ENCODE measurements around the gene CACYBP.

DNA sequence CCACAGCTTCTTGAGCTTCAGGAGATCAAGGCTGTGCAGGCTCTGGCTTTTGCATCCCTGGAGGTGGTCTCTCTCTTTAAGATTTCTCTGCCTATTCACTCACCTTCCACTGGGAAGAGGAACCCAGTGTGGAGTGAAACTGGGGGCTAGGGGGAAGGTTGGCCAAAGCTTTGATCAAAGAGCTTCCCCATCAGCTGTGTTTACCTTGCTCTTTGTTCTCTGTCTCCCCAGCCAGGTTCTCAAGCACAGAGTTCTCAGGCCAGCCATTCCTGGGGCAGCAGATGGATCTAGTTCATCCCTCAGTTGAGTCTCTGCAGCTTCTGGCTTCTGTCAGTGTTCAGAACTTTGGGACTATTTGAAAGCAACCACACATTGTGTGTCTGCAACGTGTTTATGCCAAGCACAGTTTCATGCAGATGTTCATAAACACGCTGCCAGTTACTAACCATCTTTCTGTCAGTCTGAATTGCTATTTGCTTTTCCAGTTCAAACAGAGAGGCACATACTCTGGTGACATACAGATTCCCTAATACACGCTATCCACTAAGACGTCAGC lies 40.7 kb downstream of the CACYBP start:
- TF ChIP-seq EZH2 (IDR thresholded peaks at IDR 0.05) (no peak), POLR2A (IDR thresholded peaks at IDR 0.05; ENCODE audit: borderline replicate concordance, extremely low read depth, insufficient read depth, insufficient read length) (no peak), POLR2AphosphoS5 (IDR thresholded peaks at IDR 0.05; ENCODE audit: low read depth, low read length) (no peak), CEBPB (IDR thresholded peaks at IDR 0.05; ENCODE audit: low read depth) (no peak), EZH2phosphoT487 (IDR thresholded peaks at IDR 0.05; ENCODE audit: borderline replicate concordance) (no peak), ZFX (IDR thresholded peaks at IDR 0.05) (no peak)
- TF ChIP-seq, protein P1, sequence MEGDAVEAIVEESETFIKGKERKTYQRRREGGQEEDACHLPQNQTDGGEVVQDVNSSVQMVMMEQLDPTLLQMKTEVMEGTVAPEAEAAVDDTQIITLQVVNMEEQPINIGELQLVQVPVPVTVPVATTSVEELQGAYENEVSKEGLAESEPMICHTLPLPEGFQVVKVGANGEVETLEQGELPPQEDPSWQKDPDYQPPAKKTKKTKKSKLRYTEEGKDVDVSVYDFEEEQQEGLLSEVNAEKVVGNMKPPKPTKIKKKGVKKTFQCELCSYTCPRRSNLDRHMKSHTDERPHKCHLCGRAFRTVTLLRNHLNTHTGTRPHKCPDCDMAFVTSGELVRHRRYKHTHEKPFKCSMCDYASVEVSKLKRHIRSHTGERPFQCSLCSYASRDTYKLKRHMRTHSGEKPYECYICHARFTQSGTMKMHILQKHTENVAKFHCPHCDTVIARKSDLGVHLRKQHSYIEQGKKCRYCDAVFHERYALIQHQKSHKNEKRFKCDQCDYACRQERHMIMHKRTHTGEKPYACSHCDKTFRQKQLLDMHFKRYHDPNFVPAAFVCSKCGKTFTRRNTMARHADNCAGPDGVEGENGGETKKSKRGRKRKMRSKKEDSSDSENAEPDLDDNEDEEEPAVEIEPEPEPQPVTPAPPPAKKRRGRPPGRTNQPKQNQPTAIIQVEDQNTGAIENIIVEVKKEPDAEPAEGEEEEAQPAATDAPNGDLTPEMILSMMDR (IDR thresholded peaks at IDR 0.05 in 2 of 3, conservative IDR thresholded peaks at IDR 0.05 in 1 of 3; ENCODE audit: borderline replicate concordance in 1 of 3, insufficient read depth in 1 of 3, low read depth in 2 of 3, low read length in 2 of 3) = no peak
